ENCODE results near the gene EFL1. TPM values are rescaled to one million over a fixed set of nuclear protein-coding genes. Genes with fewer than 3 reads are reported as not detected.

The EFL1 gene
- total and polyA plus RNA-seq, 5 experiments from 2014 or later = 10.5 to 22.6 (median 15.9) TPM

DNA sequence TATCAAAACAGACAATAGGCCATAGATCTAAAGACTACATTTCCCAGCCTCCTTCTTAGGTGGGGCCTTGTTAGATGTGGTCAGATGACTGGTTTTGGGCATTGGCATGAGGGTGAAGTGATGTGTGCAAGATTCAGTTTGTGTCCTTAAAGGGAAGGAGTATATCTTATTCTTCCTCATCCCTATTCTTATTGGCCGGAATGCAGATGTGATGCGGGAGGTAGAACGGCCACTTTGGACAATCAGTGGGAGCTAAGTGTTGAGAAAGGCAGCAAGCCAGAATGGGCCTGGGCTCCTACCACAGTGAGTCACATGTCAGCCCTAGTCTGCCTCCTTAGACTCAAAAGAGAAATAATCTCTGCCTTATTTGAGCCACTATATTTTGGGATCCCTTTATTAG, 126.9 kb downstream of the EFL1 start:
- H3K4me1 Mint-ChIP-seq = peaks cover 4 to 9% (median 5%) of the 10 kb centered on the region in 4 donors

DNA sequence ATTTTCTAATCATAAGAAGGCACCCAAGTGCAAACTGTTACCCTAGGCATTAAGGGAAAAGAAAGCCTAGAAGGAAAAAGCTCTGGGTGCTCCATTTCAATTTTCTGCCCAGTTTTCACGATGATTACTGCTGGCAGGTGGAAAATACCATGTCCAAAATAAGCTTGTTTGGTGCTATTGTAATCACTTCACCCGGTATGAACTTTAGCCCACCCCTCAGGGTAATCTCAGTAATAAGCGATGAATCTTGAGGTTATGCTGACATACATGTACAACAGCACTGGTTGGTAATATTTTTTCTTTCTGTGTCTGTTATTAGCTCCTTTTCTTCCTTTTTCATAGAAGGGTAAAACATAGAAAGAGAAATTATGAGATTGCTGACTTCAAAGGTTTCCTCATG, 128.1 kb downstream of the EFL1 start:
- no peak for ATAC-seq
- POLR2A ChIA-PET = no interaction called here

More for the DNA sequence above, 126.9 kb downstream of the EFL1 start:
- peaks cover 9 to 74% (median 43%) of the 10 kb centered on the region in 3 donors for H3K36me3 Mint-ChIP-seq
- DNase-seq (no peak), ATAC-seq (no peak)
- H3K9me3 Mint-ChIP-seq = no peaks in the 10 kb centered on the region
- H3K27me3 Mint-ChIP-seq = no peaks in the 10 kb centered on the region
- POLR2A ChIA-PET = interaction anchor here (0.7 kb wide), 1 partner anchor 649 kb away, joined by 3 read pairs; no protein-coding TSS in a partner anchor
- H3K4me3 Mint-ChIP-seq = no peak overlapping the region
- H3K27ac Mint-ChIP-seq = peak overlapping the region in 1 of 10 donors; percentile 8

DNA sequence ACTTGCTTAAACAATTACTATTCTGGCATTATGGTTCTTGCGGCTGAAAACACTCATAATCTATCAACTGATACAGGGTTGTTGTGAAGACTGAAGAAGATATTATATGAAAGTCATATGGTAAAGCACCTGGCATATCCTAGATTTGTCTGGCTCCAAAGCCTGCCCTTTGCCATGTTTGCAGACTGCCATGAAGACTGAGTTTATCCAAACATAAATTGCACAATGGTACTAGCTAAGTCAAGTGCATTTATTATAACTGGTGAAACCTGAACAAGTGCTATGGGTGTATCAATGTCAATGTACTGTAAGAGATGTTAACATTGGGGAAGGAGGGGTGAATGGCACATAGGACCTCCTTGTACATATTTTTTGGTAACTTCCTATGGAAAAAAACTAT, 129.3 kb downstream of the EFL1 start:
- Mint-ChIP-seq H3K27ac (no peak overlapping the region), H3K4me3 (no peak overlapping the region), H3K9me3 (no peaks in the 10 kb centered on the region), H3K27me3 (no peaks in the 10 kb centered on the region), H3K36me3 (peaks cover 4 to 90% (median 42%) of the 10 kb centered on the region in 3 donors), H3K4me1 (no peaks in the 10 kb centered on the region)
- no peak for DNase-seq
- no peak for ATAC-seq
- POLR2A ChIA-PET = no interaction called here

More for the DNA sequence above, 128.1 kb downstream of the EFL1 start:
- DNase-seq = no peak
- Mint-ChIP-seq H3K9me3 (no peaks in the 10 kb centered on the region), H3K4me1 (no peaks in the 10 kb centered on the region), H3K4me3 (no peak overlapping the region), H3K27ac (no peak overlapping the region), H3K36me3 (peaks cover 9 to 85% (median 46%) of the 10 kb centered on the region in 3 donors), H3K27me3 (no peaks in the 10 kb centered on the region)

DNA sequence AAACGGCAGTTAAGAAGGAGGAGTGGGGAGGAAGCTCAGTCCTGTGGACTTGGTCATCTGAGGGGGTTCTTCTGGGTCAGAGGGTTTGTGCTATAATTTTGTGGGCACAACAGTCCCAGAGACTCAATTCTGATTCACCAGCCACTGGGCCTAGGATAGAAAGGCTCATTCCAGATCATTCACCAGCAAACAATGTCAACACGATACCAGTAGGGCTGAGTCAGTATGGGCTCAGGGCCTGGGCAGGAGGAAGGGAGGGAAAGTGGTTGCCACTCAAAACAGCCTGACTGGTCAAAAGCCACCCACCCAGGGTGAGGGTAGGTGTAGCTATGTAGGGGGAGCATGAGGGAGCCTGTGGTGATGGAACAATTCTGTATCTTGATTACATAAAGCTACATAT, 129.8 kb downstream of the EFL1 start:
- no peaks in the 10 kb centered on the region for H3K27me3 Mint-ChIP-seq
- POLR2A ChIA-PET = no interaction called here
- no peak overlapping the region for H3K4me3 Mint-ChIP-seq
- DNase-seq (no peak), ATAC-seq (no peak)
- H3K27ac Mint-ChIP-seq = no peak overlapping the region
- no peaks in the 10 kb centered on the region for H3K9me3 Mint-ChIP-seq
- no peaks in the 10 kb centered on the region for H3K4me1 Mint-ChIP-seq
- peaks cover 4 to 88% (median 40%) of the 10 kb centered on the region in 3 donors for H3K36me3 Mint-ChIP-seq

DNA sequence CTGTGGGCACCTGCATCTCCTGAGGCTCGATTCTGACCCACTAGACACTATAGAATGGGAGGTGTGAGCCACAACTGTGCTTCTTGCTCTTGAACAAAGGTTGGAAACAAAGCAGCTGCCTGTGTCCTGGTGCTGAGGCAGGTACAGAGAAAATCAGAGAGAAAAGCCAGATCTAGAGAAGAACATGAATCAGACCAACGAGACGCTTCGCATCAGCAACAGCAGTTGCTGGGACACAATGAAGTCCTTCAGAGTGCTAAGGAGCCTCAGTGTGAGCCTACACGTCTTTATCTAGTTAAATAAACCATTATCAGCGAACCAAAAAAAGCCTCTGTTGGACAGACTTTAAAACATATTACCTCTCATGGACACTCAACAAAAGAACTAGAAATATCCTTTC, 130.4 kb downstream of the EFL1 start:
- POLR2A ChIA-PET = no interaction called here
- no peak for ATAC-seq

DNA sequence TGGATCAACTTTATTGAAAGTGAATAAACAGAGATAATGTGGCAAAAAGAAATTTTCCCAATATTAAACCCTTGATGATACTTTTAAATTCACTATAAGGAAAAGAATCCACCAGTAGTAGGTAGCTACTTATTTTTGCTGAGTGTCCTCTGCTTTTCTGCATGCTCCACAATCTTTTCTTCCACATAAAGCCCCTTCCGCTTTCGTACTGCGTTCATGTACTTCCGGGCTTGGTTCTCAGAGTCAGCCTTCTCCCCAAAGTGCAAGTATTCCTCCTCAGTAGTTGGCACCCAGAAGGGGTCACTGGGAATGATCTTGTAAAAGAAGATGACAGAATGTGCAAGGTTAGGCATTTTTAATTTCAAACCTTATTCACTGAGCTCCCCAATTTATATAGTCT, 132.3 kb downstream of the EFL1 start:
- peaks cover 0 to 75% (median 22%) of the 10 kb centered on the region in 3 donors for H3K36me3 Mint-ChIP-seq
- ATAC-seq (no peak), DNase-seq (no peak)
- H3K4me3 Mint-ChIP-seq = no peak overlapping the region
- H3K4me1 Mint-ChIP-seq = peaks cover 0 to under 1% (median 0%) of the 10 kb centered on the region in 4 donors
- POLR2A ChIA-PET = no interaction called here
- H3K9me3 Mint-ChIP-seq = no peaks in the 10 kb centered on the region
- H3K27ac Mint-ChIP-seq = peak overlapping the region in 1 of 10 donors; percentile 2
- no peaks in the 10 kb centered on the region for H3K27me3 Mint-ChIP-seq

More for the DNA sequence above, 130.4 kb downstream of the EFL1 start:
- no peaks in the 10 kb centered on the region for H3K27me3 Mint-ChIP-seq
- H3K4me1 Mint-ChIP-seq = no peaks in the 10 kb centered on the region
- H3K36me3 Mint-ChIP-seq = peaks cover 4 to 85% (median 33%) of the 10 kb centered on the region in 3 donors
- no peak overlapping the region for H3K27ac Mint-ChIP-seq
- no peak overlapping the region for H3K4me3 Mint-ChIP-seq
- no peaks in the 10 kb centered on the region for H3K9me3 Mint-ChIP-seq
- DNase-seq = no peak

DNA sequence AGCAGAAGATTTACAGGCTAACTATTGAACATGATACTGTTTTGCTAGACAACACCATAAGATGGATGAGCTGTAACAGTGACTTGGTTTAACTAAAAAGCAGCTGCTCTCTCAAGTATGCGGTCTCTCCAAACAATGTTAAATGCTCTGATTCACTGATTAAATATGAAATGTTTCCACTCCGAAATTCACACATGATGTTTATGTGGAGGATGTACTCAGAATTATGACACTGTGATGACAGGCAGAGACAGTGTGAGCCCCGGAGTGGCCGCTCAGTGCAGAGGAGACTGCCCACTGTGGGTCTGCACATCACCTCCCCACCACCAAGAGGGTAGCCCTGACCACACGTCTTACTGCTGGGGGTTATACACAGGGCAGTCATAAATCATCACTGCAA, 132.8 kb downstream of the EFL1 start:
- ATAC-seq = no peak
- Mint-ChIP-seq H3K4me1 (peaks cover 0 to 5% (median 4%) of the 10 kb centered on the region in 4 donors), H3K36me3 (peaks cover 0 to 76% (median 21%) of the 10 kb centered on the region in 3 donors), H3K27me3 (no peaks in the 10 kb centered on the region), H3K9me3 (no peaks in the 10 kb centered on the region), H3K4me3 (no peak overlapping the region), H3K27ac (peak overlapping the region in 1 of 10 donors; percentile 2)
- no peak for DNase-seq
- POLR2A ChIA-PET = no interaction called here

DNA sequence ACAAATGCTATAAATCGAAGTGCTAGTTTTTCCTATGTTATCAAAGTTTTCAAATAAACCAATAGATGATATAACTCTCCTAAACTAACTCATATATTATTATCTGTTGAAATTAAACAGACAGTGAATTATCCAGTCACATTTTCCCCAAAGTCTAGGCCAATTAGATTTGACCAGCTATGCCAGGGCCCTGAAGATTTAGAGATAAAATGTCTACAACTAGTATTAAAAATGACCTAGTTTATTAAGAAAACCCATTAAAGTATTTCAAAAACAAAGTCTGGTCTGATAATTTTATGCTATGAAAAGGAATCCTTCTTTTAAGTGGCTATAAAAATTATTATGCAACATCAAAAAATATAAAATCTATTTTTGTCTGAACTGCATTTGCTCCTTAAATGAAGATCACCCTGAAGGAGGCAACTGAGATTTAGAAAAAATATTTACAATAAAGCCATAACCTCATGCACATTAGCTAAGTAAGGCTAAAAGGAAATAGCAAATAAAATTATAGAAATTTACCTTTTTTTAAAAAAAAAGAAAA, 133.3 kb downstream of the EFL1 start:
- H3K36me3 Mint-ChIP-seq = peaks cover 0 to 73% (median 20%) of the 10 kb centered on the region in 3 donors
- ATAC-seq = no peak
- no peaks in the 10 kb centered on the region for H3K9me3 Mint-ChIP-seq
- peaks cover 0 to 7% (median 5%) of the 10 kb centered on the region in 4 donors for H3K4me1 Mint-ChIP-seq
- no peak for DNase-seq
- no peak overlapping the region for H3K4me3 Mint-ChIP-seq
- H3K27ac Mint-ChIP-seq = no peak overlapping the region
- H3K27me3 Mint-ChIP-seq = no peaks in the 10 kb centered on the region
- POLR2A ChIA-PET = no interaction called here

DNA sequence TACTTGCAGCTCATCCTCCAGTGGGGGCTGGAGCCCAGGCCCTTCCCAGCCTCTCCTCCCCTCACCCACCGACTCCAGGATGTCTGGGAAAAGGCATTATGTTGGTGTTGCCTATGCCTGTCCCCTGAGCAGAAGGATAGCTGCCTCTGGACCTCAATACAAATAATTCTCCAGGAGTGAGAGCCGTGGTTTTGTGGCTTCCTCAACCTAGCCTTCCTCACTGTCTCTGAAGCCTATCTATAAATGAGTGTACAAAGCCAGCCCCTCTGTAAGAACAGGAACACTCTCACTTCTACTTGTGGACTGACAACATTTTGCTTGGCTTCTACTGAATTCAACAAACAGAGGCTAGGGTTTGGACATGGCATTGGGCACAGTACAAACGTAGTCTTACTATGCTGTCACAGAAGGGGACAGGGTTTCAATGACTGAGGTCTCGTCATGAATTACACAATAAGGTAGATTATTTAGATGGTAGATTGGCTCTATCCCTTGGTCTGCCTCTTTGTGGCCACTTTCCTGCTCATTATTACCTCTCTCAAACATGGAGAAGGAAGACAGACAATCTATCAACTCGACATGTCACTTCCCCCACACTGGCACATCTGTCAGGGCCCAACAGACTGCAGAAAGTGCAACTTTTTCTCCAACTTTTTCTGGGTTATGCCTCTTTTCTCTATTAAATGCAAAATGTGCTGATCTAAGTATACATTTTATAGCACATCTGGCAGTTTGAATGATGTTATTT, 134.0 kb downstream of the EFL1 start:
- no peak overlapping the region for H3K27ac Mint-ChIP-seq
- H3K36me3 Mint-ChIP-seq = peaks cover 0 to 68% (median 17%) of the 10 kb centered on the region in 3 donors
- H3K4me3 Mint-ChIP-seq = no peak overlapping the region
- peaks cover 0 to 7% (median 5%) of the 10 kb centered on the region in 4 donors for H3K4me1 Mint-ChIP-seq
- no peak for DNase-seq
- POLR2A ChIA-PET = no interaction called here
- no peaks in the 10 kb centered on the region for H3K27me3 Mint-ChIP-seq
- no peaks in the 10 kb centered on the region for H3K9me3 Mint-ChIP-seq
- no peak for ATAC-seq

DNA sequence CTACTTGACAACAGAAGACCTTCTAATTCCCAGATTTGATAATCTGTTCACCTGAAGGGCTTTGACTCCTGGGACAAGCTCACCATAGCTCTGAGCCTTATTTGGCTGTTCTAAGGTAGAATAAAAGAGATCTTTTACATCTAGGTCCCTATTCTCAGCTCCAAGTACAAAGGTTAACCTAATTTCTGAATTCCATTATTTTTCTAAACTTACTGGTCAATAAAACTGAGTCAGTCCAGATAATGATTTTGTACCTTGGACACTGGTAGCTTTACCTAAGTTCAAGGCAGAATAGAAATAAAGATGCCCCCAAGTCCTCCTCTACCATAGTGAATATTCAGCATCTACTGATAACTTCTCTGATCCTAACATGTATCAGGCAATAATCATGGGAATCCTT, 135.0 kb downstream of the EFL1 start:
- Mint-ChIP-seq H3K9me3 (no peaks in the 10 kb centered on the region), H3K27me3 (no peaks in the 10 kb centered on the region), H3K27ac (no peak overlapping the region), H3K4me3 (no peak overlapping the region), H3K4me1 (peaks cover 0 to 7% (median 5%) of the 10 kb centered on the region in 4 donors), H3K36me3 (peaks cover 0 to 64% (median 9%) of the 10 kb centered on the region in 3 donors)
- DNase-seq (no peak), ATAC-seq (no peak)
- POLR2A ChIA-PET = no interaction called here

DNA sequence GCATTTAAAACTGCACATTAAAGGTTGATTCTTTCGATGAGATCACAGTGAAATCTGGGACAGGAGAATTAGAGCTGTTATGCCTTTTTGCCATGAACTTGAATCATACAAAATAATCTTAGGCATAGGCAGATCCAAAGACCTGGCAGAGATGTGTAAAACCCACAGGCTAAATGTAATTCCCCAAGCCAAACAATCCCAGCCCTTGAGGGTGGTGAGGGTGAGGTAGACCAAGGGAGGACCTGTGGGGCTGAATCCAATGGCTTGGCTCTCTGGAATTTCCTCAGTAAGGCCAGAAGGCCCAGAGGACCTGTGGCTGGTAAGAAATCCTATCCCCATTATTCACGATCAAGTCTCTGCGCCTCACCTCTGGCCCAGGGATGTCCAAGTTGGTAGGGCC, 136.2 kb downstream of the EFL1 start:
- no peaks in the 10 kb centered on the region for H3K9me3 Mint-ChIP-seq
- H3K4me3 Mint-ChIP-seq = no peak overlapping the region
- no peak for DNase-seq
- H3K4me1 Mint-ChIP-seq = peaks cover 0 to 7% (median 5%) of the 10 kb centered on the region in 4 donors
- ATAC-seq = no peak
- H3K27ac Mint-ChIP-seq = no peak overlapping the region
- POLR2A ChIA-PET = no interaction called here
- peaks cover 0 to 54% (median 9%) of the 10 kb centered on the region in 3 donors for H3K36me3 Mint-ChIP-seq
- H3K27me3 Mint-ChIP-seq = no peaks in the 10 kb centered on the region

DNA sequence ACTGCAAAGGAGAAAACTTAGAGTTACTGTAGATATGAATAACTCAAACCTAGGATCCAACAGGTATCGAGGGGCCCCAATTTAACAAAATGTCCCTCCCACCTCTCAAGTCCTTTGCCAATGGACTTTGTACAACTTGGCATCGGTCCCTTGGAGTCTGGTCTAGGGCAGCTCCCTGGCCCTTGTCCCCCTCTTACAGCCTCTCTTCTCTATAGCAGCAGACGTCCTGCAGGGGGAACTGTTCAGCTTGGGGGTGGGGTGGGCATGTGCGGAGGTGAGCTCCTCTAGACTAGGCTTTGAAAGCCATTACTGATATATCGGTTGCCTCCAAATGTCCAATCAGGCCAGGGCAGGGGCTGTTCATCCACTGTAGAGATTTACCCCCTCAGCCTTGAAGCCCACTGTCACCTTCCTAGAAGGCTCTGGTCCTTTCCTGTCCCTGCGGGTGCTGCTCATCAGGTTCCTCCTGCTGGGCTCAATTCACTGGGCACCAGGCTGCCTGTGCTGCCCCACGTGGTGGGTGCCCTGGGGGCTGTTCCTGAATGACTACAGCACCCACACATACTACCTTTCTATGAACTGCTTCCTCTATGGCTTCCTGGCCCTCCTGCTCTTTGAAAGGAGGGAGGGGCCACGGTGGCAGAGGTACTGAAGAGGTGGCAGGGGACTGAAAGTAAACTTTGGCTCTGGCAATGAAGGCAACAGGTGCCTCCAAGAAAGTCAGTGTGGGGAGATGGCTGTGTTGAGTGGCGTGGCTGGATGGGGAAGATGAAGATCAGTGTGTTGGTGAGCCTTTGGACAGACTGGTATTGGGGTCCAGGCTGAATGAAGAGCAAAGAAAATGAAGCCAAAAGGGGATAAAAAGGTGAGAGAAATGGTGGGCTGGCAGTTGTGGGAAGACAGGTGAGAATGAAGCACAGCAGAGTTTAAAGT, 137.9 kb downstream of the EFL1 start:
- Mint-ChIP-seq H3K36me3 (peaks cover 0 to 47% (median 5%) of the 10 kb centered on the region in 3 donors), H3K4me1 (peaks cover 0 to 7% (median 5%) of the 10 kb centered on the region in 4 donors), H3K9me3 (no peaks in the 10 kb centered on the region), H3K27me3 (no peaks in the 10 kb centered on the region), H3K27ac (peak overlapping the region in 2 of 10 donors; percentile 18 to 87), H3K4me3 (no peak overlapping the region)
- POLR2A ChIA-PET = no interaction called here
- ATAC-seq = no peak
- DNase-seq = no peak

Measured in naive thymus-derived CD8-positive, alpha-beta T cell (primary cell).